OCI-LY1 (cell line): ENCODE results near the gene DISP2.

ENCODE experiments used
- H2AFZ ChIP-seq: fragments of 200-600 bp; sonication (generic), shearing (Covaris generic); 2 replicates; pipeline ENCODE4 v1.6.0; 2014; ENCODE audit warnings: antibody characterized with exemption, mild to moderate bottlenecking, low read length
- H3F3A ChIP-seq: fragments of 200-600 bp; sonication (generic), shearing (Covaris generic); 2 replicates; pipeline ENCODE4 v1.6.0; 2014; ENCODE audit warnings: mild to moderate bottlenecking, antibody characterized with exemption, low read length, moderate library complexity; ENCODE audit not compliant: insufficient read depth
- H3K27ac ChIP-seq: fragments of 200-600 bp; sonication (generic); 2 replicates; pipeline ENCODE4 v1.5.1; 2014; ENCODE audit warnings: low read length, mixed run types, mild to moderate bottlenecking, low read depth; ENCODE audit not compliant: poor library complexity, severe bottlenecking
- H3K27me3 ChIP-seq: fragments of 200-600 bp; sonication (generic); 2 replicates; pipeline ENCODE4 v1.6.0; 2014; ENCODE audit warnings: antibody characterized with exemption, mild to moderate bottlenecking, low read length, moderate library complexity; ENCODE audit not compliant: insufficient read depth
- H3K36me3 ChIP-seq: fragments of 200-600 bp; sonication (generic); 2 replicates; pipeline ENCODE4 v1.6.1; 2014; ENCODE audit warnings: mild to moderate bottlenecking, antibody characterized with exemption, low read length, moderate library complexity, mixed read lengths; ENCODE audit not compliant: insufficient read depth
- H3K4me1 ChIP-seq: fragments of 200-600 bp; sonication (generic); 2 replicates; pipeline ENCODE4 v1.5.1; 2014; ENCODE audit warnings: mild to moderate bottlenecking, low read length, moderate library complexity; ENCODE audit not compliant: insufficient read depth, severe bottlenecking
- H3K4me2 ChIP-seq: fragments of 200-600 bp; sonication (generic), shearing (Covaris generic); 2 replicates; pipeline ENCODE4 v1.6.1; 2014; ENCODE audit warnings: low read length
- H3K4me3 ChIP-seq: fragments of 200-600 bp; sonication (generic); 2 replicates; pipeline ENCODE4 v1.5.1; 2014; ENCODE audit warnings: low read length, low read depth, mild to moderate bottlenecking, mixed read lengths; ENCODE audit not compliant: poor library complexity, severe bottlenecking
- H3K79me2 ChIP-seq: fragments of 200-600 bp; shearing (Covaris generic); 2 replicates; pipeline ENCODE4 v1.6.1; 2016; ENCODE audit warnings: mixed run types, low read length, mixed read lengths; ENCODE audit not compliant: insufficient read depth
- H3K9ac ChIP-seq: fragments of 200-600 bp; sonication (generic), shearing (Covaris generic); 2 replicates; pipeline ENCODE4 v1.6.1; 2014; ENCODE audit warnings: mild to moderate bottlenecking, low read length, mixed read lengths
- H3K9me2 ChIP-seq: fragments of 200-600 bp; sonication (generic), shearing (Covaris generic); 2 replicates; pipeline ENCODE4 v1.6.1; 2014; ENCODE audit warnings: low read depth, mild to moderate bottlenecking, low read length, mixed read lengths
- H3K9me3 ChIP-seq: fragments of 200-600 bp; shearing (Covaris generic); 2 replicates; pipeline ENCODE4 v1.6.1; 2014; ENCODE audit warnings: low read length, mixed read lengths
- H4K20me1 ChIP-seq: fragments of 200-600 bp; sonication (generic), shearing (Covaris generic); 2 replicates; pipeline ENCODE4 v1.6.0; 2016; ENCODE audit warnings: mild to moderate bottlenecking, low read length; ENCODE audit not compliant: insufficient read depth
- CTCF ChIP-seq: fragments of 200-600 bp; sonication (generic), shearing (Covaris generic); IDR thresholded peaks from 2 replicates; pipeline ENCODE4 v1.5.1; 2017; ENCODE audit warnings: mild to moderate bottlenecking, antibody characterized with exemption, low read length, moderate library complexity, mixed read lengths
- EZH2 ChIP-seq: fragments of 200-600 bp; sonication (generic), shearing (Covaris generic); IDR thresholded peaks from 2 replicates; pipeline ENCODE4 v1.8.0; 2017; ENCODE audit warnings: borderline replicate concordance, mixed run types, mild to moderate bottlenecking, antibody characterized with exemption, low read length, moderate library complexity, mixed read lengths

Gene DISP2

DNA sequence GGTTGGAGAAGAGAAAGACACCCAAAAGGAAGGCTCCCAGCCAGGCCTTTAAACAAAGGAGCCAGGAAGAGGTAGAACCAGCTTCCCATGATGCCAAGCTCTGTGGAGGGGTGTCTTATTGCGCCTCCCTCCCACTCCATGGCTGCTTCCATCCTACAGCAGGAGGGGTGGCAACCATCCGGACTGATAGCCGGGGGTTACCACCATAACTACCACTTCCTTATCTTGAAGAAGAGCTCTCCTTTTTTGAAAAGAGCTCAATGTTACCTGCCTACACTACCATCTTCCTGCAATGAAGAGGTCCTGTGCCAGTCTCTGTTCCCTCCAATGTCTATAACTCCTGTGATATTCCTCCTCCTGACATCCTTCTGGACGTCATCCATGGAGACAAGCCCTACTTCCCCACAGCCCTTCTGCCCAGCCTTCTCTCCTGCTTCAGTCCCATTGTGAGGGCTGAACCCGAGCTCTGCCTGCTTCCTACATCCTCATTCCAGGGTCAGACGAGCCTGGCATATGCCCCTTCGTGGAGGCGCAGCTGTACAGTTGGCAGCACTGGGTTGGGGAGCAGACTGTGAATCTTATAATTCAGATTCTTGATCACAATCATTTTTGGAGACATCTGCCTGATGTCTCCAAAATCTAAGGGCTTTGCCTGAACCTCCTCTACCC lies 25.8 kb upstream of the DISP2 start:
- no peak overlapping the region for H3K27ac ChIP-seq
- H3K4me1 ChIP-seq, result peaks cover 14% of the 10 kb centered on the region
- H3K79me2 ChIP-seq, result no peaks in the 10 kb centered on the region
- no peaks in the 10 kb centered on the region for H3K36me3 ChIP-seq
- H2AFZ ChIP-seq, result no peak overlapping the region
- H3K9me3 ChIP-seq, result no peaks in the 10 kb centered on the region
- H4K20me1 ChIP-seq, result no peaks in the 10 kb centered on the region
- TF ChIP-seq EZH2, result no peak
- no peak overlapping the region for H3K4me2 ChIP-seq
- no peak overlapping the region for H3K9ac ChIP-seq
- no peaks in the 10 kb centered on the region for H3K27me3 ChIP-seq
- no peaks in the 10 kb centered on the region for H3K9me2 ChIP-seq
- H3K4me3 ChIP-seq, result no peak overlapping the region
- no peaks in the 10 kb centered on the region for H3F3A ChIP-seq

DNA sequence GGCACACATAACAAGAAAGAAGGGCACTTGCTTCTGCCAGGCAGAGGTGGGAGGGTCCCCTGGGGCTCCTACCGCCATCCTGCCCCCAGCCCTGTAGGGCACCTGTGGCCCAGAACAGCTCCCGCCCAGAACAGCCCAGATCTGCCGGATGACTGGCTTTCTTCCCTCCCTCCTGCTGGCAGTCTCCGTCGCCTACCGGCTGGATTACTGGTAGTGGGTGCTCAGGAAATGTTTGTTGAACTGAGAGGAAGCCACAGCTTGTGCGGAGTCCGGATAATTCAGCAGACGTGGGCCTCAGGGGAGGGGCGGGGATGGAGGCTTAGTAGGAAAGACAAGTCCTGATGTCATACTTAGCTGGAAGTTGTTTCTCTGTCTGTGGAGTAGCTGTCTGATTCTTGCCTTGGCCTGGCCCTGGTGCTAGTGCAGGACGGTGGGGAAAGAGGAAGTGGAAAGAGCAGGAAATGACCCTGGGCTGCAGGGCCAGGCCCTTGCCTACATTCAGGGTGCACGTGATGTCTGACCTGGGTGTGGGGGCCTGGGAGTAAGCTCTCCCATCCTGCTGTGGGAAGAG lies 24.0 kb upstream of the DISP2 start:
- H3K9ac ChIP-seq, result no peak overlapping the region
- no peak overlapping the region for H3K27ac ChIP-seq
- no peaks in the 10 kb centered on the region for H3F3A ChIP-seq
- no peaks in the 10 kb centered on the region for H4K20me1 ChIP-seq
- H3K4me1 ChIP-seq, result peaks cover 14% of the 10 kb centered on the region
- H3K79me2 ChIP-seq, result no peaks in the 10 kb centered on the region
- H3K9me3 ChIP-seq, result no peaks in the 10 kb centered on the region
- no peak overlapping the region for H3K4me2 ChIP-seq
- H3K4me3 ChIP-seq, result no peak overlapping the region
- H2AFZ ChIP-seq, result no peak overlapping the region
- no peaks in the 10 kb centered on the region for H3K36me3 ChIP-seq
- no peak for TF ChIP-seq CTCF
- TF ChIP-seq EZH2, result no peak
- no peaks in the 10 kb centered on the region for H3K9me2 ChIP-seq
- no peaks in the 10 kb centered on the region for H3K27me3 ChIP-seq

DNA sequence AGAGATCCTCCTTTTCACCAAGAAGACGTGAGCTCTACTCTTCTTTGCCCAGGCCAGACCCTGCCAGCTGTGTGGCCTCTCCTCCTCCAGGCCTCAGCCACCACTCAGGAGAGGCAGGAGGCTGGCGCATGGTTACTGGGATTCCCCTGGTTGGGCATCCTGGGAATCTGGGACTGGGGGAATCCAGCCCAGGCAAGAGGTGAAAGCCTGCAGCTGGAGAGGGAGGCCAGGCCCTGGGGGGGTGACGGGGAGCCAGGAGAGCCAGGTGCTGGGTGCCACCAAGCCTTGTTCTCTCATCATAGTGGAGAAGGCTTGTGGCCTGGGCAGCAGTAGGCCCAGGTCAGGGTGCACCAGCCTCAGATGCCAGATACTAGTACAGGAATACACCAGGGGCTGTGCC lies 23.5 kb upstream of the DISP2 start:
- Histone ChIP-seq H3K9me2 (no peaks in the 10 kb centered on the region), H3K4me2 (no peak overlapping the region), H3K27ac (no peak overlapping the region), H3K9ac (no peak overlapping the region), H3K27me3 (no peaks in the 10 kb centered on the region), H3K9me3 (no peaks in the 10 kb centered on the region), H3K79me2 (no peaks in the 10 kb centered on the region), H4K20me1 (no peaks in the 10 kb centered on the region), H3F3A (no peaks in the 10 kb centered on the region), H3K36me3 (no peaks in the 10 kb centered on the region), H3K4me1 (peaks cover 14% of the 10 kb centered on the region), H3K4me3 (no peak overlapping the region), H2AFZ (no peak overlapping the region)
- TF ChIP-seq EZH2 (no peak), CTCF (no peak)
